ENCODE measurements around the gene LILRB4. TPM values are rescaled to one million over a fixed set of nuclear protein-coding genes. Genes with fewer than 3 reads are reported as not detected.
A peak's percentile ranks its signal among the peaks of the same experiment; 100 is the strongest.
"Not testable (repeated sequence)": the region's sequence is repeated elsewhere in the genome, so short reads cannot be mapped to it uniquely, and the experiment has no call there.

LILRB4 gene
- total and polyA plus RNA-seq, 4 experiments from 2014 or later, result 3.2 to 3.5 TPM; not detected in 2

DNA sequence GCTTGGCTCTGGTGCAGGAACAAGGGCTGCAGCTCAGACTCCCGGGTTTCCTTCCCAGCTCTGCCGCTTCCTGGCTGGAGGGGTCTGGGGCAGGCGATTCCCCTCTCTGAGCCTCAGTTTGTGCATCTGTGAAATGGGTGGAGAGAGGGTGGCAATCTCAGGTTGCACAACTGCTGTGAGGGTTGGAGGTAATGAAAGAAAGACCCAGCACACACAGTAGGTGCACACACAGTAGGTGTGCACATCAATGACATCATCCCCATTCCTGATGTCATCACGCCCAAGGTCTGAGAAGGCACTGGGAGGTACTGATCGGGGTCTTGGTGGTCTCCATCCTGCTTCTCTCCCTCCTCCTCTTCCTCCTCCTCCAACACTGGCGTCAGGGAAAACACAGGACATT, 2.7 kb downstream of the LILRB4 start:
- Histone ChIP-seq H3K36me3 (ENCODE audit: insufficient read depth, low read length) (no peaks in the 10 kb centered on the region), H3K9me3 (ENCODE audit: control insufficient read depth in 1 of 2, low read length in 2 of 2) (peaks cover 0 to 8% of the 10 kb centered on the region in 2 donors), H3K4me3 (ENCODE audit: low read length in 2 of 2) (no peak overlapping the region), H3K27me3 (ENCODE audit: insufficient read depth, low read length) (no peaks in the 10 kb centered on the region), H3K27ac (ENCODE audit: low read depth, low read length) (no peak overlapping the region), H3K4me1 (ENCODE audit: insufficient read depth, low read length) (no peaks in the 10 kb centered on the region)
- Mint-ChIP-seq H3K4me1 (no peaks in the 10 kb centered on the region), H3K27ac (no peak overlapping the region), H3K27me3 (peaks cover 4 to 13% of the 10 kb centered on the region in 2 donors), H3K9me3 (peaks cover 0 to 31% (median 25%) of the 10 kb centered on the region in 8 donors), H3K36me3 (no peaks in the 10 kb centered on the region), H3K4me3 (no peak overlapping the region)
- ChIA-PET POLR2A (ENCODE audit: partially characterized antibody) (no interaction called here), CTCF (ENCODE audit: partially characterized antibody) (no interaction called here)
- no peak for DNase-seq
- intact Hi-C loops (cut with micrococcal nuclease), result no loop called here

DNA sequence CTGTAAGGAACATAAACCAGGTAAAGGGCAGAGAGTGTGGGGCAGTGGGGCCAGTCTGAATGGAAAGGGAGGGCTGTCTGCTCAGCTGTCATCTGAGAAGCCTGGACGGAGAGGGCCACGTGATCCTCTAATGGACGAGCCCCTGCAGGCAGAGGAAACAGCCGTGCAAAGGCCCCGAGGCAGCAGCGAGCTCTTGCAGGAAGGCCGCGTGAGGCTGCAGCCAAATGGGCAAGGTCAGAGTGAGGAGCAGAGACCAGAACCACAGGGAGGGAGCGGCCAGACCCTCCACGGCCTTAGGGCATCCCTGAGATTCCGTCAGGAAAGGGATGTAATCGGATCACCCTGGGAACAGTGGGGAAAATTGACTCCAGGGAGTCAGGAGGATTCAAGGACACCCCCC, 4.4 kb downstream of the LILRB4 start:
- H3K4me1 ChIP-seq (ENCODE audit: insufficient read depth, low read length), result no peaks in the 10 kb centered on the region
- no peak overlapping the region for H3K27ac ChIP-seq (ENCODE audit: low read depth, low read length)
- peaks cover 0 to 8% of the 10 kb centered on the region in 2 donors for H3K9me3 ChIP-seq (ENCODE audit: control insufficient read depth in 1 of 2, low read length in 2 of 2)
- no peak for DNase-seq
- H3K27ac Mint-ChIP-seq, result no peak overlapping the region
- H3K36me3 Mint-ChIP-seq, result no peaks in the 10 kb centered on the region
- no peaks in the 10 kb centered on the region for H3K4me1 Mint-ChIP-seq
- intact Hi-C loops (cut with micrococcal nuclease), result no loop called here
- no peak overlapping the region for H3K4me3 Mint-ChIP-seq
- POLR2A ChIA-PET (ENCODE audit: partially characterized antibody), result no interaction called here
- no peaks in the 10 kb centered on the region for H3K36me3 ChIP-seq (ENCODE audit: insufficient read depth, low read length)
- H3K4me3 ChIP-seq (ENCODE audit: low read length in 2 of 2), result no peak overlapping the region
- peaks cover 3 to 9% of the 10 kb centered on the region in 2 donors for H3K27me3 Mint-ChIP-seq
- H3K9me3 Mint-ChIP-seq, result peaks cover 0 to 30% (median 25%) of the 10 kb centered on the region in 8 donors
- CTCF ChIA-PET (ENCODE audit: partially characterized antibody), result no interaction called here
- no peaks in the 10 kb centered on the region for H3K27me3 ChIP-seq (ENCODE audit: insufficient read depth, low read length)

DNA sequence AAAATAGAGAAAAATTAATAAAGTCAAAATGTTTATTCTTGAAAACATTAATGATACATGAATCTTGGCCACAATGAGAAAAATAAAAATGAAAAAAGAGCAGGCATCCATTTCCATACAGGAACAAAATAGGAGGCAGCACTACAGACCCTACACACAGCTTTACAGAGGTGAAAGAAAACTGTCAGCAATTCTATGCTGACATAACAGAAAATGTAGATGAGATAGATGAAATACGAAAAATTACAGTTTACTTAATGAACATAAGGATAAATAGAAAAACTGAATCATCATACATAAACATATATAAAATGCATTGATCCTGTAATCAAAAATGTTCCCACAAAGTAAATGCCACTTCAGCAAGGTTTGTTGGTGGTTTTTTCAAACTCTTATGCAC, 5.6 kb downstream of the LILRB4 start:
- no peak overlapping the region for H3K4me3 Mint-ChIP-seq
- H3K27me3 Mint-ChIP-seq, result peaks cover 3 to 7% of the 10 kb centered on the region in 2 donors

DNA sequence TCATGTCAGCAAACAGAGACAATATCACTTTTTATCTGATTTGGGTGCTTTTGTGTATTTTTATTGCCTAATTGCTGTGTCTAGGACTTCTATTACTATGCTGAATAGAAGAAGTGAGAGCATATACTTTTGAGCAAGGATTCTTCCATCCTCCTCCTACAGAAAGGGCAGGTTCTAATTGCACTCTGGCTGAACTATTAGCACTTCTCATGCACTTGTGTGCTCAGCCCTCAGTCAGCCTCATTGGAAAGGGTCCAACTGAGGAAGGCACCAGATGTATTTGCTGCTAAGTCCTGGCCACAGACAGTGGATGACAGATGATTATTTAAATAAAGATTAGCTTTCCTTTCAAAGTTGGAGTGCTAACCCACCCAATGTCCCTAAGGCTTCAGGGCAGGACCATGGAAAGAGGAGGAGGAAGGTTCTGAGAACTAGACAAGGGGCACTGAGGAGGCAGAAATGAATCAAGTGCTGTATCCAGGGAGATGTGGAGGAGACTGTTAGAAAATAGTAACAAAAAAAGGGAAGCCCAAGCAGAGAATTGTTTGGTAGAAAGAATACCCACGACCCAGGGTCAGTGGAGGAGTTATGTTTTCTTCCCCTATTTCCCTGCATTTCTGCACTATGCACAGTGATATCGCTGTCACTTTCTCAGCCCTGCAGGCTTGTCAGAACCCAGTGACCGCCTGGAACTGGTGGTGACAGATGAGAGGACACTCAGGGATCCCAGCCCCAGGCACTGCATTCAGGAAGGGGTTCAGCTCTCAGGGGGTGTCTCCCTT, 8.0 kb downstream of the LILRB4 start:
- intact Hi-C loops (cut with micrococcal nuclease), result no loop called here
- H3K36me3 Mint-ChIP-seq, result no peaks in the 10 kb centered on the region
- no peak overlapping the region for H3K4me3 ChIP-seq (ENCODE audit: low read length in 2 of 2)
- no peaks in the 10 kb centered on the region for H3K4me1 Mint-ChIP-seq
- no peak overlapping the region for H3K4me3 Mint-ChIP-seq
- H3K4me1 ChIP-seq (ENCODE audit: insufficient read depth, low read length), result no peaks in the 10 kb centered on the region
- no peak overlapping the region for H3K27ac ChIP-seq (ENCODE audit: low read depth, low read length)
- no peak overlapping the region for H3K27ac Mint-ChIP-seq
- POLR2A ChIA-PET (ENCODE audit: partially characterized antibody), result no interaction called here
- peaks cover 0 to 8% of the 10 kb centered on the region in 2 donors for H3K9me3 ChIP-seq (ENCODE audit: control insufficient read depth in 1 of 2, low read length in 2 of 2)
- peaks cover 0 to 29% (median 24%) of the 10 kb centered on the region in 8 donors for H3K9me3 Mint-ChIP-seq
- DNase-seq, result no peak
- H3K36me3 ChIP-seq (ENCODE audit: insufficient read depth, low read length), result no peaks in the 10 kb centered on the region
- no peaks in the 10 kb centered on the region for H3K27me3 ChIP-seq (ENCODE audit: insufficient read depth, low read length)
- H3K27me3 Mint-ChIP-seq, result peaks cover 3 to 7% of the 10 kb centered on the region in 2 donors
- CTCF ChIA-PET (ENCODE audit: partially characterized antibody), result interaction anchor here (0.9 to 7.5 kb wide), 4 partner anchors 9 to 191 kb away, joined by 3 to 85 read pairs (median 4); no protein-coding TSS in a partner anchor

More for the DNA sequence above, 5.6 kb downstream of the LILRB4 start:
- H3K27ac Mint-ChIP-seq, result no peak overlapping the region
- H3K4me1 Mint-ChIP-seq, result no peaks in the 10 kb centered on the region
- POLR2A ChIA-PET (ENCODE audit: partially characterized antibody), result no interaction called here
- Histone ChIP-seq H3K4me3 (ENCODE audit: low read length in 2 of 2) (no peak overlapping the region), H3K36me3 (ENCODE audit: insufficient read depth, low read length) (no peaks in the 10 kb centered on the region), H3K27me3 (ENCODE audit: insufficient read depth, low read length) (no peaks in the 10 kb centered on the region), H3K4me1 (ENCODE audit: insufficient read depth, low read length) (no peaks in the 10 kb centered on the region), H3K27ac (ENCODE audit: low read depth, low read length) (no peak overlapping the region), H3K9me3 (ENCODE audit: control insufficient read depth in 1 of 2, low read length in 2 of 2) (peaks cover 0 to 8% of the 10 kb centered on the region in 2 donors)
- CTCF ChIA-PET (ENCODE audit: partially characterized antibody), result interaction anchor here (1.2 kb wide), 1 partner anchor 12 kb away, joined by 4 read pairs; no protein-coding TSS in a partner anchor
- H3K36me3 Mint-ChIP-seq, result no peaks in the 10 kb centered on the region
- intact Hi-C loops (cut with micrococcal nuclease), result no loop called here
- DNase-seq, result no peak
- H3K9me3 Mint-ChIP-seq, result peaks cover 0 to 30% (median 25%) of the 10 kb centered on the region in 8 donors

DNA sequence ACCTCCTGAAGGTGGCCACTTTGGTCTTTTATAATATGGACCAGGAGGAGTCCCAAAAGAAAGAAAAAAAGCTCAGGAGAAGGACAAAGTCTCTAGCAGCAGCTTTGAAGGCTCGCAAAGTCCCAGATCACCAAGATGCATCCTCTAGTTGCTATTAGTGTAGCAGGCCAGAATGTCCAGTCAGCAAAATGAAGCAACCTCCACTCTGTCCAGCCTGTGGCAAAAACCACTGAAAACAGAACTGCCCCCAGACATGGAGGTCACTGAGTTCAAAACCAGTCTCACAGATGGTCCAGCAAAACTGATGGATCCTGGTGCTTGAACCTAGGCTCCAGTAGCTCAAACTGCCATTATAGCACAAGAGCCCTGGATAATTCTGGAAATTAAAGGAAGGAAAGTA, 10.4 kb downstream of the LILRB4 start:
- no peaks in the 10 kb centered on the region for H3K36me3 ChIP-seq (ENCODE audit: insufficient read depth, low read length)
- no peaks in the 10 kb centered on the region for H3K27me3 ChIP-seq (ENCODE audit: insufficient read depth, low read length)
- POLR2A ChIA-PET (ENCODE audit: partially characterized antibody), result no interaction called here
- CTCF ChIA-PET (ENCODE audit: partially characterized antibody), result interaction anchor here (1.3 to 7.5 kb wide), 6 partner anchors 9 to 194 kb away, joined by 5 to 85 read pairs (median 10); no protein-coding TSS in a partner anchor
- DNase-seq, result no peak
- no peak overlapping the region for H3K4me3 Mint-ChIP-seq
- H3K27me3 Mint-ChIP-seq, result peaks cover 5 to 9% of the 10 kb centered on the region in 2 donors
- H3K27ac ChIP-seq (ENCODE audit: low read depth, low read length), result no peak overlapping the region
- H3K9me3 ChIP-seq (ENCODE audit: control insufficient read depth in 1 of 2, low read length in 2 of 2), result peaks cover 0 to 8% of the 10 kb centered on the region in 2 donors
- H3K4me1 ChIP-seq (ENCODE audit: insufficient read depth, low read length), result no peaks in the 10 kb centered on the region
- H3K27ac Mint-ChIP-seq, result no peak overlapping the region
- H3K4me1 Mint-ChIP-seq, result no peaks in the 10 kb centered on the region
- no peaks in the 10 kb centered on the region for H3K36me3 Mint-ChIP-seq
- H3K9me3 Mint-ChIP-seq, result peaks cover 0 to 20% (median 13%) of the 10 kb centered on the region in 8 donors
- intact Hi-C loops (cut with micrococcal nuclease), result no loop called here
- no peak overlapping the region for H3K4me3 ChIP-seq (ENCODE audit: low read length in 2 of 2)

DNA sequence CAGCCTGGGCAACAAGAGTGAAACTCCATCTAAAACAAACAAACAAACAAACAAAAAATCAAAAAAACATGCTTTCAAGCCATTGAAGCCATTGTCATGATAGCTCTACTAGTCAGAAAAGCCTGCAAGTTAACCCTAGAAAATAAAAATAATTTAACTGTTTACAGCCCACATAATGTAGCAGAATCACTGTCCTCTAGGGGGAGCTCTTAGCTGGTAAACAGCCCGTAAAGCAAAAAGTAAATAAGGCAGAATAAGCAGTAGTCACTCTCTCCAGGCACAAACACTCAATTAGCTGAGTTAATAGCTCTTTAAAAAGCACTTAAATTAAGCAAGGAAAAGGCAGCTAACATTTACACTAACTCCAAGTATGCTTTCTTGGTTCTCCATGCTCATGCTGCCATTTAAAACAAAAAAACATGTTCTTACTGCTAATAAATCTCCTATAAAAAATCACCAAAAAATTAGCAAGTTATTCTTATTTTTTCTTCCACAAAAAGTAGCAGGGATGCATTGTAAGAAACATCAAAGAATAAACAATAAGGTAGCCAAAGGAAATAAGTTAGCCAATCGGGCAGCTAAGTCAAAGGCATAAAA, 11.3 kb downstream of the LILRB4 start:
- Histone ChIP-seq H3K27me3 (ENCODE audit: insufficient read depth, low read length) (no peaks in the 10 kb centered on the region), H3K9me3 (ENCODE audit: control insufficient read depth in 1 of 2, low read length in 2 of 2) (peaks cover 0 to 5% of the 10 kb centered on the region in 2 donors), H3K36me3 (ENCODE audit: insufficient read depth, low read length) (no peaks in the 10 kb centered on the region), H3K4me3 (ENCODE audit: low read length in 2 of 2) (no peak overlapping the region), H3K4me1 (ENCODE audit: insufficient read depth, low read length) (no peaks in the 10 kb centered on the region), H3K27ac (ENCODE audit: low read depth, low read length) (no peak overlapping the region)
- no peak overlapping the region for H3K4me3 Mint-ChIP-seq
- peak in 1 of 5 donors; percentile 4 for DNase-seq
- no peaks in the 10 kb centered on the region for H3K4me1 Mint-ChIP-seq
- no peaks in the 10 kb centered on the region for H3K36me3 Mint-ChIP-seq
- H3K27me3 Mint-ChIP-seq, result peaks cover 6 to 9% of the 10 kb centered on the region in 2 donors
- H3K9me3 Mint-ChIP-seq, result peaks cover 0 to 11% (median 6%) of the 10 kb centered on the region in 8 donors
- CTCF ChIA-PET (ENCODE audit: partially characterized antibody), result interaction anchor here (0.7 to 7.5 kb wide), 9 partner anchors 9 to 200 kb away, joined by 4 to 85 read pairs (median 5); partner anchors contain the start of gene LILRB4
- POLR2A ChIA-PET (ENCODE audit: partially characterized antibody), result no interaction called here
- intact Hi-C loops (cut with micrococcal nuclease), result no loop called here
- no peak overlapping the region for H3K27ac Mint-ChIP-seq

DNA sequence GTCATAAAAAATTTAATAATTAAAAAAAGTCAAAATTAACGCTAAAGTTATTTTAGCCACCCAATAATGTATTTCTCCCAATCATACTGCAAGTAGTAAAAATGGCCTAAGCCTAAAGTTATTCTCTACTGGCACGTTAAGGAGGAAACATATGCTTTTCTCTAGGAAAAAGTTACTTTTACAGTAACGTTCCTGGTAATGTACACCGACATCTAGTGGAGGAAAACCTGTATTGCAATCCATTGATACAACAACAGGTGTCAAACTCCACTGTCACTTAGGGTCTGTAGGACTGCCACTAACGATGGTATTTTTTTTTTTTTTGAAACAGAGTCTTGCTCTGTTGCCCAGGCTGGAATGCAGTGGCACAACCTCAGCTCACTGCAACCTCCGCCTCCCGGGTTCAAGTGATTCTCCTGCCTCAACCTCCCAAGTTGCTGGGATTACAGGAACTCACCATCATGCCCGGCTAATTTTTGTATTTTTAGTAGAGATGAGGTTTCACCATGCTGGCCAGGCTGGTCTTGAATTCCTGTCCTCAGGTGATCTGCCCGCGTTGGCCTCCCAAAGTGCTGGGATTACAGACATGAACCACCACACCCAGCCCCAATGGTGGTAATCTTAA, 13.5 kb downstream of the LILRB4 start:
- H3K27me3 ChIP-seq (ENCODE audit: insufficient read depth, low read length); H3K4me3 ChIP-seq (ENCODE audit: low read length in 2 of 2); H3K9me3 ChIP-seq (ENCODE audit: control insufficient read depth in 1 of 2, low read length in 2 of 2); H3K4me1 ChIP-seq (ENCODE audit: insufficient read depth, low read length); H3K36me3 ChIP-seq (ENCODE audit: insufficient read depth, low read length); H3K27ac Mint-ChIP-seq; intact Hi-C loops (cut with micrococcal nuclease); H3K27ac ChIP-seq (ENCODE audit: low read depth, low read length); H3K36me3 Mint-ChIP-seq; POLR2A ChIA-PET (ENCODE audit: partially characterized antibody); H3K4me1 Mint-ChIP-seq; H3K9me3 Mint-ChIP-seq; H3K4me3 Mint-ChIP-seq; H3K27me3 Mint-ChIP-seq: not testable (repeated sequence)
- CTCF ChIA-PET (ENCODE audit: partially characterized antibody), result interaction anchor here (1.7 to 7.5 kb wide), 4 partner anchors 12 to 202 kb away, joined by 5 to 85 read pairs (median 18); no protein-coding TSS in a partner anchor
- peak in 4 of 5 donors; percentile 12 to 33 (median 20) for DNase-seq
